Brain microvascular endothelial cell (primary cell): Measurements from ENCODE around the gene TRMT112.
A peak's percentile ranks its signal among the peaks of the same experiment; 100 is the strongest.

ENCODE experiments used
- DNase-seq: peaks from one replicate; pipeline ENCODE4 v3.0.0-alpha.2; 2020
- H3K27ac ChIP-seq: fragments of 250-450 bp; sonication (Bioruptor Pico); 2 replicates; pipeline ENCODE4 v1.5.1; 2020; ENCODE audit warnings: mild to moderate bottlenecking, moderate library complexity
- H3K27me3 ChIP-seq: fragments of 250-450 bp; sonication (Bioruptor Pico); replicated peaks from 2 replicates; pipeline ENCODE4 v1.5.1; 2020; ENCODE audit warnings: mild to moderate bottlenecking
- H3K36me3 ChIP-seq: fragments of 250-450 bp; sonication (Bioruptor Pico); replicated peaks from 2 replicates; pipeline ENCODE4 v1.5.1; 2020; ENCODE audit warnings: mild to moderate bottlenecking
- H3K4me3 ChIP-seq: 2 replicates; pipeline ENCODE4 v1.5.1; 2011; ENCODE audit warnings: low read depth, mild to moderate bottlenecking, control low read depth, low read length, moderate library complexity
- CTCF ChIP-seq: IDR thresholded peaks from 2 replicates; pipeline ENCODE4 v1.5.1; 2011; ENCODE audit warnings: low read depth, mild to moderate bottlenecking, moderate library complexity, low read length, control low read depth, inconsistent platforms; ENCODE audit errors: missing control alignments
- in situ Hi-C: cut with HindIII; loops from 2 replicates; pipeline ENCODE4 v1.10.0; 2017; ENCODE audit warnings: low sequenced_read_pairs, low pct_ligation_motif_present

The TRMT112 gene

GRCh38 chr11:64294774-64295173, 22.6 kb downstream of the TRMT112 start:
- Histone ChIP-seq H3K27me3 (peaks cover 79% of the 10 kb centered on the region), H3K4me3 (no peak overlapping the region), H3K36me3 (no peaks in the 10 kb centered on the region), H3K27ac (no peak overlapping the region)
- no peak for TF ChIP-seq CTCF
- in situ Hi-C loops: no loop called here
- DNase-seq: no peak

DNA sequence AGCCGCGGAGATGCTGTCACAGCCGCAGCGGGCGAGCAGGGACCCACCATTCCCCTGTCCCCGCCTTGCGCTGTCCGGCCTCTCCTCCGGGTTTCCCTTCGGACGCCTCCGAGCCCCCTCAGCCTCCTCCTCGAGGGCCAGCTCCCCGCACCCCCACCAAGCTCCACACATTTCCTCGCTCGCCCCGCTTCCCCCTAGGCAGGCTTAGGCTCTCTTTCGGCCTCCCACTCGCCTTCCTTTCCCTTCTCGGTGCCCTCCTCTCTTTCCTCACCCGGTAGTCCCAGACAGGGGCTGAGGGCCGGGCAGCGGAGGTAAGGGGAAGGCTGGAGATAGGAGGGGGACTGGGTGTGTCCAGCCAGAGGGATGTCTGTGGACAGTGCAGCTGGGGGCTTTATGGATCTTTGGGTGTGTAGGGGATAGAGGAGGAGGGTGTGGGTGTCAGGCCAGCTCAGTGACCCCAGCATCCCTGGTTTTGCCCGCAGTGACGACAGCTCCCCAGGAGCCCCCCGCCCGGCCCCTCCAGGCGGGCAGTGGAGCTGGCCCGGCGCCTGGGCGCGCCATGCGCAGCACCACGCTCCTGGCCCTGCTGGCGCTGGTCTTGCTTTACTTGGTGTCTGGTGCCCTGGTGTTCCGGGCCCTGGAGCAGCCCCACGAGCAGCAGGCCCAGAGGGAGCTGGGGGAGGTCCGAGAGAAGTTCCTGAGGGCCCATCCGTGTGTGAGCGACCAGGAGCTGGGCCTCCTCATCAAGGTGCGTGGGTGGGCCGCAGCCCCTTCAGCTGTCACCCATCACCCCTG, 24.7 kb downstream of the TRMT112 start:
- in situ Hi-C loops: no loop called here
- no peak for TF ChIP-seq CTCF
- Histone ChIP-seq H3K36me3 (no peaks in the 10 kb centered on the region), H3K27me3 (peaks cover 60% of the 10 kb centered on the region), H3K4me3 (no peak overlapping the region), H3K27ac (no peak overlapping the region)
- DNase-seq: no peak

- in situ Hi-C loops: no loop called here
- Histone ChIP-seq H3K36me3 (no peaks in the 10 kb centered on the region), H3K27me3 (peaks cover 52% of the 10 kb centered on the region), H3K4me3 (peak overlapping the region; percentile 15), H3K27ac (no peak overlapping the region)
- no peak for DNase-seq
- no peak for TF ChIP-seq CTCF
Observed at GRCh38 chr11:64291752-64292459, 25.5 kb downstream of the TRMT112 start.

DNA sequence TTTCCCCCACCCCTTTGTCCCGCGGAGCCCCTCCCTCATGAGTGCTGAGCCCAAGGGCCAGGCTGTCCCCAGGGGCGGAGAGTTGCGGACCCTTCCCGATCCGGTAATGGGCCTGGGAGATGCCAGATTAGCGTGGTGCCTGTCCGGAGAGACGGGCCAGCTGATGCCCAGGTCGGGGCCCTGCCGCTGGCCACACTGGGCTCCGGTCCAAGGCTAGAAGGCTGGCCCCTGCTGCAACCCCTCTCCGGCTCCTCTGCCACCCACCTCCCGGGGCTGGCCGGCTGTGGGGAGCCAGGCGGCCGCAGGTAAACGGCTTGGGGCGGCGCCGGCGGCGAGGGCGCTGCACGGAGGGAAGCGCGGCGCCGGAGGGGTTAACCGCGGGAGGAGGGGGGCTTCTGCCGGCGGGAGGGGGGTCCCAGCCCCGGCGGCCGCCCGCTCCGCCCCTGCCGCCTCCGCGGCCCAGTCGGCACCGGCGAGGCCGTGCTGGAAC, 26.1 kb downstream of the TRMT112 start, which contains the start of gene KCNK4:
TSS of gene KCNK4 (plus strand) at position 41 of the 490 bp plus-strand sequence. CDS start 1,717 bp downstream, outside the sequence.
- peak within 1 kb of the TSS; percentile 15 for H3K4me3 ChIP-seq
- in situ Hi-C loops: no loop called here
- DNase-seq: no peak
- peaks cover 46% of the 10 kb centered on the region for H3K27me3 ChIP-seq
- no peak within 1 kb of the TSS for H3K27ac ChIP-seq
- no peaks in the 10 kb centered on the region for H3K36me3 ChIP-seq
- TF ChIP-seq CTCF: no peak

GRCh38 chr11:64290352-64291261, 26.8 kb downstream of the TRMT112 start:
- H3K4me3 ChIP-seq: no peak overlapping the region
- H3K27me3 ChIP-seq: peaks cover 40% of the 10 kb centered on the region
- in situ Hi-C loops: no loop called here
- no peak for TF ChIP-seq CTCF
- no peak overlapping the region for H3K27ac ChIP-seq
- H3K36me3 ChIP-seq: no peaks in the 10 kb centered on the region
- DNase-seq: no peak
